ENCODE measurements around the gene TRIM71.

DNA sequence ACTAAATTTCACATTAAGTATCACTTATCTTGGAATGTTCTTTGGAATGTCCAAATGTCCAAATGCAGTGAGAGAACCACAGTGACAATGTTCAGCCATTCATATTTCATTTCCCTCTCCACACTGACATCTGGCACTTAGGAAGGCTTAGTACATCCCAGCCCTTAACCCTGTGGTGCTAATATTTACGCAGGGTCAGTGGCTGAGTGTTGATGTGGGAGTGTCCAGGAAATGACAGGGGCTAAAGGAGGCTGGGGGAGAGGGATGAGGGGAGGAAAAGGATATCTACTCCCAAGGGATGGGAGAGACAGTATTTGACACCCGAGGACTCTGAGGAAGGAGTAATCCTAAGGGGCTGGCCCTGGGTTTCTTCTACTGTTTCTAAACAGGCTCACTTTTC lies 119.5 kb downstream of the TRIM71 start:
- TF ChIP-seq, protein P1, sequence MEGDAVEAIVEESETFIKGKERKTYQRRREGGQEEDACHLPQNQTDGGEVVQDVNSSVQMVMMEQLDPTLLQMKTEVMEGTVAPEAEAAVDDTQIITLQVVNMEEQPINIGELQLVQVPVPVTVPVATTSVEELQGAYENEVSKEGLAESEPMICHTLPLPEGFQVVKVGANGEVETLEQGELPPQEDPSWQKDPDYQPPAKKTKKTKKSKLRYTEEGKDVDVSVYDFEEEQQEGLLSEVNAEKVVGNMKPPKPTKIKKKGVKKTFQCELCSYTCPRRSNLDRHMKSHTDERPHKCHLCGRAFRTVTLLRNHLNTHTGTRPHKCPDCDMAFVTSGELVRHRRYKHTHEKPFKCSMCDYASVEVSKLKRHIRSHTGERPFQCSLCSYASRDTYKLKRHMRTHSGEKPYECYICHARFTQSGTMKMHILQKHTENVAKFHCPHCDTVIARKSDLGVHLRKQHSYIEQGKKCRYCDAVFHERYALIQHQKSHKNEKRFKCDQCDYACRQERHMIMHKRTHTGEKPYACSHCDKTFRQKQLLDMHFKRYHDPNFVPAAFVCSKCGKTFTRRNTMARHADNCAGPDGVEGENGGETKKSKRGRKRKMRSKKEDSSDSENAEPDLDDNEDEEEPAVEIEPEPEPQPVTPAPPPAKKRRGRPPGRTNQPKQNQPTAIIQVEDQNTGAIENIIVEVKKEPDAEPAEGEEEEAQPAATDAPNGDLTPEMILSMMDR (IDR thresholded peaks at IDR 0.05): no peak
- TF ChIP-seq POLR2A (IDR thresholded peaks at IDR 0.05): no peak
- TF ChIP-seq EP300 (IDR thresholded peaks at IDR 0.05): no peak
- no peak for TF ChIP-seq POLR2AphosphoS5 (IDR thresholded peaks at IDR 0.05)
